Gastrocnemius medialis (tissue), 4 donors: ENCODE measurements around the gene HUNK. TPM values are rescaled to one million over a fixed set of nuclear protein-coding genes. Genes with fewer than 3 reads are reported as not detected.

ENCODE experiments used
- ATAC-seq, 2 donors: fragments of 150-250 bp; one replicate each; pipeline ENCODE4 v1.9.1; 2016
- DNase-seq, 2 donors: peaks; one replicate each; pipeline ENCODE4 v3.0.0-alpha.2; 2019
- H3K27ac ChIP-seq, 4 donors: fragments of 200-600 bp; sonication (generic); 1 replicate in 1 of 4; 2 replicates in 3 of 4; pipeline ENCODE4 v1.5.1; 2016 to 2018; ENCODE audit warnings: mild to moderate bottlenecking in 2 of 4, moderate library complexity in 1 of 4
- H3K27me3 ChIP-seq, 3 donors: fragments of 200-600 bp; sonication (generic) in 2 of 3; 1 replicate in 1 of 3; 2 replicates in 2 of 3; pipeline versions ENCODE4 v1.5.1 to v1.6.0; 2016 to 2019; ENCODE audit warnings: mild to moderate bottlenecking in 1 of 3, moderate library complexity in 1 of 3
- H3K36me3 ChIP-seq, 2 donors: fragments of 200-600 bp; sonication (generic) in 1 of 2; one replicate each; pipeline ENCODE4 v1.5.1; 2017 to 2018
- H3K4me1 ChIP-seq, 2 donors: fragments of 200-600 bp; sonication (generic) in 1 of 2; one replicate each; pipeline ENCODE4 v1.5.1; 2016 to 2017; ENCODE audit warnings: mild to moderate bottlenecking in 2 of 2
- H3K4me3 ChIP-seq, 4 donors: fragments of 200-600 bp; sonication (generic) in 3 of 4; 1 replicate in 1 of 4; 2 replicates in 3 of 4; pipeline ENCODE4 v1.5.1; 2016 to 2019; ENCODE audit warnings: mild to moderate bottlenecking in 2 of 4
- H3K9me3 ChIP-seq, 3 donors: fragments of 200-600 bp; sonication (generic) in 2 of 3; 1 replicate in 1 of 3; 2 replicates in 2 of 3; pipeline ENCODE4 v1.5.1; 2016 to 2019
- CTCF ChIP-seq, 5 experiments: fragments of 450-650 bp in 3 of 5; fragments of 200-600 bp in 2 of 5; sonication (generic) in 2 of 5; IDR thresholded peaks in 4 of 5; conservative IDR thresholded peaks in 1 of 5; 1 replicate in 4 of 5; 2 replicates in 1 of 5; pipeline ENCODE4 v1.5.1; 2016 to 2019; ENCODE audit warnings: antibody characterized with exemption in 5 of 5, mild to moderate bottlenecking in 3 of 5, moderate library complexity in 3 of 5
- POLR2A ChIP-seq, 2 donors: fragments of 450-650 bp; IDR thresholded peaks; one replicate each; pipeline ENCODE4 v1.6.1; 2017; ENCODE audit warnings: antibody characterized with exemption in 2 of 2, mild to moderate bottlenecking in 2 of 2, moderate library complexity in 2 of 2
- in situ Hi-C, 4 donors: fragments of 200-750 bp; cut with MboI; loops; one replicate each; pipeline versions ENCODE4 v1.15.0 to v1.8.0; 2017; ENCODE audit warnings: low sequenced_read_pairs in 4 of 4
- intact Hi-C: fragments of 100-400 bp; cut with DNase I; formaldehyde crosslinking; loops from one replicate; pipeline ENCODE4 v1.15.1; 2023; ENCODE audit warnings: low total_unique reads
- total RNA-seq, 4 donors: library from RNA; depleted of rRNA; stranded (reverse); fragments of >200 nt; gene quantifications; one replicate each; pipeline versions ENCODE4 v1.1.0 to v1.2.3, GENCODE V29; 2016

Gene HUNK
- total RNA-seq, 4 donors from 2014 or later = 0.13 TPM; not detected in 3

DNA sequence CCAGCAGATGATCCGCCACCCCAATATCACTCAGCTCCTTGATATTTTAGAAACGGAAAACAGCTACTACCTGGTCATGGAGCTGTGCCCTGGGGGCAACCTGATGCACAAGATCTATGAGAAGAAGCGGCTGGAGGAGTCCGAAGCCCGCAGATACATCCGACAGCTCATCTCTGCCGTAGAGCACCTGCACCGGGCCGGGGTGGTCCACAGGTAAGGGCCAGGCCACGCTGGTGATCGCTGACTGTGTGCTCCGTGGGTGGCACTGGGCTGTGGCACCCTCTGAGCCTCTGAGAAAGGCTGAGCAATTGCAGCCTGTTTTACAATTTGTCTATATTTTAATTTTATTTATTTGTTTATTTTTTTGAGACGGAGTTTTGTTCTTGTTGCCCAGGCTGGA is 51.7 kb downstream of the HUNK start:
- Histone ChIP-seq H3K4me3 (no peak overlapping the region), H3K36me3 (no peaks in the 10 kb centered on the region), H3K9me3 (no peaks in the 10 kb centered on the region), H3K27me3 (no peaks in the 10 kb centered on the region), H3K4me1 (no peaks in the 10 kb centered on the region), H3K27ac (no peak overlapping the region)
- intact Hi-C loops = no loop called here
- no peak for DNase-seq
- no peak for ATAC-seq
- in situ Hi-C loops = no loop called here
- TF ChIP-seq CTCF (IDR thresholded peaks at IDR 0.05 in 4 of 5, conservative IDR thresholded peaks at IDR 0.05 in 1 of 5) (no peak), POLR2A (IDR thresholded peaks at IDR 0.05) (no peak)

DNA sequence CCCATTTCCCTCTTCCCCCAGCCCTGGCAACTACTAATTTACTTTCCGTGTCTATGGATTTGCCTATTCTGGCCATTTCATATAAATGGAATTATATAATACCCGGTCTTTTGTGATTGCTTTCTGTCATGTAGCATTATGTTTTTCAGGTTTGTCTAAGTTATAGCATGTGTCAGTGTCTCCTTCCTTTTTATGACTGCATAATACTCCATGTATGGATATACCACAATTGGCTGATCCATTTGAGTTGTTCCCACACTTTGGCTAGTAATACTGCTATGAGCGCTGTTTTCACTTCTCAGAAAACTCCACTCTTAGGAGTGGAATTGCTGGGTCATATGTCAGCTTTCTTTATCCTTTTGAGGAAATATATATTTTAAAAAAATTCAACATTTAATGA is 53.7 kb downstream of the HUNK start:
- Histone ChIP-seq H3K36me3 (no peaks in the 10 kb centered on the region), H3K4me3 (no peak overlapping the region), H3K27me3 (no peaks in the 10 kb centered on the region), H3K27ac (no peak overlapping the region), H3K4me1 (no peaks in the 10 kb centered on the region), H3K9me3 (no peaks in the 10 kb centered on the region)
- no peak for ATAC-seq
- no peak for TF ChIP-seq CTCF (IDR thresholded peaks at IDR 0.05 in 4 of 5, conservative IDR thresholded peaks at IDR 0.05 in 1 of 5)
- TF ChIP-seq POLR2A (IDR thresholded peaks at IDR 0.05) = no peak
- in situ Hi-C loops = no loop called here
- intact Hi-C loops = no loop called here
- no peak for DNase-seq

- in situ Hi-C loops = no loop called here
- DNase-seq = no peak
Measured at GRCh38 chr21:31927689-31928353, 55.0 kb downstream of the HUNK start.

GRCh38 chr21:31928656-31929055 is 55.8 kb downstream of the HUNK start:
- H3K27me3 ChIP-seq = no peaks in the 10 kb centered on the region
- no peak overlapping the region for H3K27ac ChIP-seq
- no peak for DNase-seq
- TF ChIP-seq POLR2A (IDR thresholded peaks at IDR 0.05) (no peak), CTCF (IDR thresholded peaks at IDR 0.05 in 4 of 5, conservative IDR thresholded peaks at IDR 0.05 in 1 of 5) (no peak)
- no peaks in the 10 kb centered on the region for H3K9me3 ChIP-seq
- in situ Hi-C loops (no loop called here), intact Hi-C loops (no loop called here)
- no peak for ATAC-seq
- no peaks in the 10 kb centered on the region for H3K36me3 ChIP-seq
- H3K4me1 ChIP-seq = no peaks in the 10 kb centered on the region
- no peak overlapping the region for H3K4me3 ChIP-seq

More at GRCh38 chr21:31927689-31928353, 55.0 kb downstream of the HUNK start:
- H3K27ac ChIP-seq = no peak overlapping the region
- no peak for ATAC-seq
- no peaks in the 10 kb centered on the region for H3K4me1 ChIP-seq
- no peaks in the 10 kb centered on the region for H3K36me3 ChIP-seq
- intact Hi-C loops = no loop called here
- TF ChIP-seq CTCF (IDR thresholded peaks at IDR 0.05 in 4 of 5, conservative IDR thresholded peaks at IDR 0.05 in 1 of 5) (no peak), POLR2A (IDR thresholded peaks at IDR 0.05) (no peak)
- H3K4me3 ChIP-seq = no peak overlapping the region
- no peaks in the 10 kb centered on the region for H3K27me3 ChIP-seq
- H3K9me3 ChIP-seq = no peaks in the 10 kb centered on the region

GRCh38 chr21:31929548-31929947 is 56.7 kb downstream of the HUNK start:
- in situ Hi-C loops = no loop called here
- DNase-seq = no peak
- no peak for ATAC-seq

More at GRCh38 chr21:31929548-31929947, 56.7 kb downstream of the HUNK start:
- H3K27me3 ChIP-seq = no peaks in the 10 kb centered on the region
- intact Hi-C loops = no loop called here
- H3K4me1 ChIP-seq = no peaks in the 10 kb centered on the region
- H3K4me3 ChIP-seq = no peak overlapping the region
- no peak overlapping the region for H3K27ac ChIP-seq
- H3K36me3 ChIP-seq = no peaks in the 10 kb centered on the region
- H3K9me3 ChIP-seq = no peaks in the 10 kb centered on the region
- no peak for TF ChIP-seq CTCF (IDR thresholded peaks at IDR 0.05 in 4 of 5, conservative IDR thresholded peaks at IDR 0.05 in 1 of 5)
- TF ChIP-seq POLR2A (IDR thresholded peaks at IDR 0.05) = no peak
